ENCODE data around the gene DUSP21.
"Not testable (repeated sequence)": the region's sequence is repeated elsewhere in the genome, so short reads cannot be mapped to it uniquely, and the experiment has no call there.

Gene DUSP21

GRCh38 chrX:44890687-44891086, 46.9 kb downstream of the DUSP21 start:
- not testable (repeated sequence) for H3K4me1 ChIP-seq (ENCODE audit: control insufficient read depth, insufficient read depth, low read length, poor library complexity, severe bottlenecking); H3K36me3 ChIP-seq (ENCODE audit: control insufficient read depth, insufficient read depth, low read length); H3K9me3 ChIP-seq (ENCODE audit: control insufficient read depth, low read length); H3K4me3 ChIP-seq (ENCODE audit: insufficient read depth, low read depth, low read length, poor library complexity, severe bottlenecking); H3K27me3 ChIP-seq (replicated peaks; ENCODE audit: control insufficient read depth, insufficient read depth, low read length, poor library complexity, severe bottlenecking); H3K27ac ChIP-seq (ENCODE audit: insufficient read depth, low read length, poor library complexity, severe bottlenecking); DNase-seq

- no peak overlapping the region for H3K4me3 ChIP-seq (ENCODE audit: insufficient read depth, low read depth, low read length, poor library complexity, severe bottlenecking)
- DNase-seq: no peak
- H3K27ac ChIP-seq (ENCODE audit: insufficient read depth, low read length, poor library complexity, severe bottlenecking): no peak overlapping the region
- peaks cover 4% of the 10 kb centered on the region for H3K4me1 ChIP-seq (ENCODE audit: control insufficient read depth, insufficient read depth, low read length, poor library complexity, severe bottlenecking)
- H3K9me3 ChIP-seq (ENCODE audit: control insufficient read depth, low read length): no peaks in the 10 kb centered on the region
- H3K36me3 ChIP-seq (ENCODE audit: control insufficient read depth, insufficient read depth, low read length): no peaks in the 10 kb centered on the region
- no peaks in the 10 kb centered on the region for H3K27me3 ChIP-seq (replicated peaks; ENCODE audit: control insufficient read depth, insufficient read depth, low read length, poor library complexity, severe bottlenecking)
These were observed 47.8 kb downstream of the DUSP21 start for GRCh38 chrX:44891642-44892041.

Data from effector memory CD4-positive, alpha-beta T cell (primary cell).